Measurements from ENCODE around the gene FCRL2.

- TF ChIP-seq CTCF (IDR thresholded peaks at IDR 0.05) (no peak), POLR2AphosphoS5 (IDR thresholded peaks at IDR 0.05) (no peak), POLR2A (IDR thresholded peaks at IDR 0.05) (no peak)
These were observed 72.1 kb downstream of the FCRL2 start for GRCh38 chr1:157704878-157705277.

All from upper lobe of left lung (tissue), 4 donors.